Fibroblast of skin of right biceps (primary cell): ENCODE data around the gene GLIPR1L1.
A peak's percentile ranks its signal among the peaks of the same experiment; 100 is the strongest.

Experiments
- DNase-seq: peaks from one replicate; pipeline ENCODE4 v3.0.0-alpha.2; 2013

Gene GLIPR1L1

GRCh38 chr12:75354011-75354410 is 19.5 kb downstream of the GLIPR1L1 start:
- DNase-seq = no peak

GRCh38 chr12:75360920-75361319 is 26.4 kb downstream of the GLIPR1L1 start:
- no peak for DNase-seq

DNA sequence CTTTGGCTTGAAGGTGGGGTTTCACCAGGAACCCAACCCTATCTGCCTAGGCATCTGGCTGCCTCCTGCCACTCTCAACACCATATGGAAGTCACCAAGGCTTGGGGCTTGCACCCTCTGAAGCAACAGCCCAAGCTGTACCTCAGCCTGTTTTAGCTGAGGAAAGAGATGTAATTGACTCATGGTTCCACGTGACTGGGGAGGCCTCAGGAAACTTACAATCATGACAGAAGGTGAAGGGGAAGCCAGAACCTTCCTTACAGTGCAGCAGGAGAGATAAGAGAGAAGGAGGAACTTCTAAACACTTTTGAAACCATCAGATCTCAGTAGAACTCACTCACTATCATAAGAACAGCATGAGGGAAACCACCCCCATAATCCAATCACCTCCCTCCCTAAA is 26.9 kb downstream of the GLIPR1L1 start:
- DNase-seq = no peak

DNA sequence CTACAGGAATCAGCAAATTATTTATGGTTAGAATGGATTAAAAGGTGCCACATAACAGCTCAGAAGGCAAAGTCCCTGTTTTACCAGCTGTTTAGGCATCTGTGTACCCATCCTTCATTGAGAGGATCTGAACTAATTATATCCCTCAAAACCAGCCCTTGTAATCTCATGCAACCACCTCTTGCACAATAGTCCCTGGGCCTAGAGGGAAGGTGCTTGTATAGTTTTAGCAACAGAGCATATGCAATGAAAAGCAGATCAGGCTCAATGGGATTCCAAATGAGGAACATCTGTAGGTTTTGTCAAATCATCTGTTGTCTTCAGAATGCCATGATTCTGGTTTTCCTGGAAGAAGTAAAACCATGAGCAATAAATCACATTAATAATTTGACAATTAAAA is 30.4 kb downstream of the GLIPR1L1 start:
- DNase-seq = peak; percentile 29

DNA sequence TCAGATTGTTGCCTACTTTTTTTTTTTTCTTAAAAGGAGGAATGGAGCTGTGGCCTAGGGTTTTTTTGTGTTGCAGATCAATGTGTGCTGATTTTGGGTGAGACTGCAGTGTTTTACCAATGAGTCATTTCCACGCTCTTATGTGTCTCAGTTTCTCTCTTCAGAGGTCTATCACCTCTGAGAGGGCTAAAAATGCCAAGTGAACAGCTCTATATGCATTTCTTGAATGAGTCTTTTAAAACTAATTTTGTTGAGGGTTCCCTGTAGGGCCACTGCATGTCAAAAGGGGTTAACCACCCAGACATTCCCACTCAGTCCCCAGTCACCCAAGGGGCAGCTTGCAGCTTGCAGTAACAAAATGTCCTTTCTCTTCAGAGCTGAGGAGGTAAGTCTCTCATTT is 32.2 kb downstream of the GLIPR1L1 start:
- peak; percentile 35 for DNase-seq

- DNase-seq = no peak
Measured at GRCh38 chr12:75374971-75375370, 40.5 kb downstream of the GLIPR1L1 start.

DNA sequence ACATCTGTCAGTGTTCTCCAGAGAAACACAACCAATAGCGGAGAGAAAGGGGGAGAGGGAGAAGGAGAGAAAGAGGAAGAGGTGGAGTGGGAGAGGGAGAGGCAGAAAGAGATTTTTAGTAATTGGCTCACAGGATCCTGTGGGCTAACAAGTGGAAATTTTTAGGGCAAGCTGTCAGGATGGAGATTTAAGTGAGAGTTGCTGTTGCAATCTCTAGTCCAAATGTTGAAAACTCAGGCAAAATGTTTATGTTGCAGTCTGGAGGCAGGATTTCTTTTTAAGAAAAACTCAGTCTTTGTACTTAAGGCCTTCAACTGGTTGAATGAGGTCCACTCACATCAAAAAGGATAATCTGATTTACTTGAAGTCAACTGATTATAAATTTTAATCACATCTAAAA is 43.9 kb downstream of the GLIPR1L1 start:
- no peak for DNase-seq

DNA sequence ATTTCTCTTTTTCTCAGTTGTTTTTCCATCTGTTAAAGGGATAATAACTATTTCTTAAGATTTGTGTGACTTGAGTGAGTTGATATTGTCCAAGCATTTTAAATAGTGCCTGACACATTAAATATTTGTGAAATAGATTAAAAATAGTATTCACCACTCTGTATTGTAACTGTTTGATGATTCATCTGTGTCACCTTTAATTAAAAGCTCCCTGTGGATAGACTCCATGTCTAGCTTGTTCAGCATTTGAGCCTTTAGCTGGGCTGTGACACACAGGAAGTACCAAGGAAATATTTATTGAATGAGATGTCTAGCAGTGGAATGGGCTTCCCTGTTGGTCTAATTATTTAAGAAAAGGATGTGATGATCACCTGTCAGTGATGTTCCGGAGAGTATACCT is 54.6 kb downstream of the GLIPR1L1 start:
- peak; percentile 79 for DNase-seq

DNA sequence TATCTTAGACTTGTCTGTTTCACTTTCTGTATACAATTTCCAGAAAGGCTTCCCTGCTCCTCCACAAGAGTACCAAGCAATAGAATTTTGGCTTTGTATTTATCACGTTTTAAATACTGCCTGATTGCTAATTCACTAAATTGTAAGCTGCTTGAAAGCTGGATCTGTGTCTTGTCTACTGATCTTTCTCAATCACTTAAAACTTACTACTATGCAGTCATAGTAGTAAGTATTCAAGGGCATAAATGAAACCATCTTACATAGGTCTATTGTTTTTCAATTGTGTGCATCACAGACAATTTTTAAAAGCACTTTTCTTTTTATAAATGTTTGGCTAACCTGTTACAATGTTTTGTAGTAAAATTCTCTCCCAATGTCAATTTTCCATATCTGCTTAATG is 55.2 kb downstream of the GLIPR1L1 start:
- DNase-seq = no peak

DNA sequence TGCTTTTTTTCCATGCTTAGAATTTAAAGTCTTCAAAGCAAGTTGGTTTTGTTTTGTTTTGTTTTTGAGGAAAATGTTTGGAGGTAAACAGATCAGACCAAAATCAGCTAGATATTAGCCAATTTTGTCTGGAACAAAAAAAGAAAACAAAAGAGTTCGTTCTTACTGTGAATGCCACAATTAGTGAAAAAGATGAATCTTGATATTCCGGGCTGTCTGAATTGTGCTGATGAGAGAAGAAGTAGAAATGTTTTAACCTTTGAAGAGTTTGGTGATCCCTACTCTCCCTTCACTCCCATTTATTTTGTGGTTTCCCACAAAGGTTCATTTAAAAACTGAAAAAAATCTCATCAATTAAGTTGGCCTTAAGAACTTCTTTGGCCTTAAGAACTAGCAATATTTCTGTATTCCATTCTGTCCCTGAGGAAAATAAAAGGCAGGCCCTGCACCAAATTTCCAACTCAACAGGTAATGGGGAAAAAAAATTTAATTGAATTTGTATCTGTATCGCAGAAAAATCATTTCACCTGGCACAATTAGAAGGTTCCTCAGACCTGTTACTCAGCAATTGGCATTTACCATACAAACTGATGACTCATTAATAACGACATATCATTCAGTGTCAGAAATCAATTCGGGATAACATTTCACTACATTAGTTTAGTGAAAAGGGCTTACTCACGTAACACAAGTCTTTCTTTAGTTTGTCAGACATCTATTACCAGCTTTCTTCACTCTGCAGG is 55.9 kb downstream of the GLIPR1L1 start:
- DNase-seq = no peak

GRCh38 chr12:75390899-75391538 is 56.5 kb downstream of the GLIPR1L1 start, which contains the start of gene GLIPR1L2:
TSS of gene GLIPR1L2 (plus strand) at chr12:75391089. CDS start at chr12:75391117, 28 bp downstream.
- DNase-seq = peak; percentile 97

- DNase-seq = no peak
Measured at GRCh38 chr12:75404231-75404630, 69.8 kb downstream of the GLIPR1L1 start.

DNA sequence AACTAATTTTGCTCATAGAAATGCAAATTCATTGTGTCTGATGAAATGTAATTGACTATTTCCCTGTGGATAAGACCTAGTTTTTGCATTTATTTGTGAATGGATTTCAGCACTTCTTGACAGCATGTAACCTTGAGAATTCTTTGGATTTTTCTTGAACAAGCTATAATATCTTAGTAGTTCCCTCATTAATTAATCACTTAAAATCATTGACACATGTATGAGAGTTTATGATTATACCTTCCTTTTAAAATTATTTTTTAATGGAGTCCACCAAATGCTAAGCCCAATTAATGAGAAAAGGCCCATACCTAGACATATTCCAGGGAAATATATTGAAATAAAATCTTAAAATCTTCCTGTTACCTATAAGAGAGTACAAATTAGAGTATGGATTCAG is 73.2 kb downstream of the GLIPR1L1 start:
- DNase-seq = no peak

DNA sequence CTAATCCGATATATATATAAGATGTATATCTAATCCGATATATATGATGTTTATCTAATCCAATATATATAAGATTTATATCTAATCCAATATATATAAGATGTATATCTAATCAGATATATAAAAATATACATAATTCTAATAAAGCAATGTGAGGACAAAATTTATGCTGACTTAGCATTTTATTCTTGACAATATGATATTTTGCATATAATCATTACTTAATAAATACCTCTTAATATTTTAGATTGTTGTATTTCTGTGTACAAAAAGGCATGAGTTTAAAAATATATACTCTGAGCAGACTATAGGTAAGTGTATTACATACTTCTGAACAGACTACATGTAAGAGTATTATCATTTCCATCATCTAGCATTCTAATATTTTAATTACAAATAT is 75.4 kb downstream of the GLIPR1L1 start:
- no peak for DNase-seq

DNA sequence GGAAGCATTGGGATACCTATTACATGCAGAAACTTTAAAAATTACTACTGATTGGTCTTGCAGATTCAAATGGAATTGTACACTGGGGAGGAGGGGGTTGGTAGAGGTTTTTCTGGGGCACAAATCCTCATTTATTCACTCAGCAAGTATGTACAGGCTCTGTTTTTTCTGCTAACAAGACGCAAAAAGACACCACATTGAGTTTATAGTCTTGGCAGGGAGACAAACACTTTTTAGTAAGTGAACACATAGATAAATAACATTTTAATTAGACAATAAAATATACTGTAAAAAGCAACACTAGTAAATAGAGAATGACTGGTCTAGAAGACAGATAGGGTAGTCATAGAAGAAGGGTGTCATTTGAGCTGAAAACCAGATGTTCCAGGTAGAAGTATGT is 80.2 kb downstream of the GLIPR1L1 start:
- no peak for DNase-seq

GRCh38 chr12:75419841-75420240 is 85.4 kb downstream of the GLIPR1L1 start:
- no peak for DNase-seq
